H7 (cell line): ENCODE data around the gene CENPVL3. TPM values are rescaled to one million over a fixed set of nuclear protein-coding genes. Genes with fewer than 3 reads are reported as not detected.

Experiments used
- total RNA-seq: library from RNA; depleted of rRNA; stranded (reverse); fragments of >200 nt; shearing (Covaris generic); gene quantifications from 2 replicates; pipeline ENCODE4 v1.2.3, GENCODE V29; 2014; rRNA removed

CENPVL3 gene
- total RNA-seq, 1 experiment from 2014 or later = 3.9 TPM

Other genes with a start within 250 kb of the CENPVL3 start
- 33.0 and 35.0 TPM in 2 replicates for gene NUDT11, start 122.3 kb downstream of the CENPVL3 start, total RNA-seq
- gene CENPVL2, start 63.9 kb upstream of the CENPVL3 start, total RNA-seq = 1.3 and 1.4 TPM in 2 replicates
- gene CENPVL1, start 91.6 kb upstream of the CENPVL3 start, total RNA-seq = 1.3 and 1.4 TPM in 2 replicates
- gene GSPT2, start 124.5 kb upstream of the CENPVL3 start, total RNA-seq = 13.5 and 14.2 TPM in 2 replicates